RWPE2 (cell line): Measurements from ENCODE around the gene MMP20.

Experiments used
- ATAC-seq: fragments of 200-7000 bp; cut with Tn5 transposase; 3 replicates; pipeline ENCODE4 v1.9.1; 2021; ENCODE audit warnings: low read depth
- DNase-seq: peaks from one replicate; pipeline ENCODE4 v3.0.0-alpha.2; 2020; ENCODE audit warnings: low spot score
- H3K27ac ChIP-seq: fragments of 450-650 bp; 2 replicates; pipeline ENCODE4 v1.5.1; 2017; ENCODE audit warnings: mild to moderate bottlenecking; ENCODE audit not compliant: poor library complexity, severe bottlenecking
- H3K27me3 ChIP-seq: fragments of 250-450 bp; sonication (Bioruptor Pico); 2 replicates; pipeline ENCODE4 v1.5.1; 2021; ENCODE audit warnings: mild to moderate bottlenecking, moderate library complexity; ENCODE audit not compliant: insufficient read depth, poor library complexity, severe bottlenecking
- H3K36me3 ChIP-seq: fragments of 250-450 bp; sonication (Bioruptor Pico); 2 replicates; pipeline ENCODE4 v1.5.1; 2020; ENCODE audit warnings: low read depth, mild to moderate bottlenecking, moderate library complexity
- H3K4me1 ChIP-seq: fragments of 250-450 bp; sonication (Bioruptor Pico); 2 replicates; pipeline ENCODE4 v1.5.1; 2021; ENCODE audit warnings: mild to moderate bottlenecking, moderate library complexity; ENCODE audit not compliant: insufficient read depth, poor library complexity, severe bottlenecking
- H3K4me3 ChIP-seq: fragments of 250-450 bp; sonication (Bioruptor Pico); 2 replicates; pipeline ENCODE4 v1.5.1; 2021; ENCODE audit warnings: mild to moderate bottlenecking, moderate library complexity; ENCODE audit not compliant: severe bottlenecking
- H3K9me3 ChIP-seq: fragments of 250-450 bp; sonication (Bioruptor Pico); 2 replicates; pipeline ENCODE4 v1.5.1; 2021; ENCODE audit warnings: mild to moderate bottlenecking, moderate library complexity; ENCODE audit not compliant: severe bottlenecking
- CTCF ChIP-seq: fragments of 450-650 bp; IDR thresholded peaks from one replicate; pipeline ENCODE4 v1.5.1; 2017; ENCODE audit warnings: mild to moderate bottlenecking, moderate library complexity; ENCODE audit not compliant: poor library complexity, severe bottlenecking

Gene MMP20

GRCh38 chr11:102534261-102534872, 90.8 kb downstream of the MMP20 start:
- DNase-seq: no peak
- no peak overlapping the region for H3K27ac ChIP-seq
- H3K27me3 ChIP-seq: no peaks in the 10 kb centered on the region
- peak; percentile 18 for TF ChIP-seq CTCF
- H3K4me1 ChIP-seq: no peaks in the 10 kb centered on the region
- no peaks in the 10 kb centered on the region for H3K36me3 ChIP-seq
- no peaks in the 10 kb centered on the region for H3K9me3 ChIP-seq
- ATAC-seq: no peak
- no peak overlapping the region for H3K4me3 ChIP-seq

GRCh38 chr11:102530558-102530957, 94.6 kb downstream of the MMP20 start, which contains the start of gene MMP7:
TSS of gene MMP7 (minus strand) at chr11:102530747. CDS start at chr11:102530700, 47 bp downstream.
- TF ChIP-seq CTCF: no peak
- Histone ChIP-seq H3K27me3 (no peaks in the 10 kb centered on the region), H3K4me1 (peaks cover 5% of the 10 kb centered on the region), H3K27ac (no peak within 1 kb of the TSS), H3K9me3 (no peaks in the 10 kb centered on the region), H3K4me3 (no peak within 1 kb of the TSS), H3K36me3 (no peaks in the 10 kb centered on the region)
- DNase-seq: no peak
- ATAC-seq: peak; percentile 74

- Histone ChIP-seq H3K4me1 (peaks cover 5% of the 10 kb centered on the region), H3K27me3 (no peaks in the 10 kb centered on the region), H3K4me3 (no peak overlapping the region), H3K27ac (no peak overlapping the region), H3K9me3 (no peaks in the 10 kb centered on the region), H3K36me3 (no peaks in the 10 kb centered on the region)
- ATAC-seq (peak; percentile 14; the same call in 1 of the 3 replicates), DNase-seq (no peak)
- no peak for TF ChIP-seq CTCF
Observed at GRCh38 chr11:102528618-102529017, 96.5 kb downstream of the MMP20 start.

GRCh38 chr11:102527684-102528083, 97.4 kb downstream of the MMP20 start:
- Histone ChIP-seq H3K27ac (no peak overlapping the region), H3K27me3 (no peaks in the 10 kb centered on the region), H3K36me3 (no peaks in the 10 kb centered on the region), H3K4me3 (no peak overlapping the region), H3K9me3 (no peaks in the 10 kb centered on the region), H3K4me1 (peaks cover 5% of the 10 kb centered on the region)
- ATAC-seq (0 out of 3 replicates have a peak, but pooled peaks have one; percentile 10), DNase-seq (no peak)
- no peak for TF ChIP-seq CTCF

- Histone ChIP-seq H3K27me3 (no peaks in the 10 kb centered on the region), H3K36me3 (no peaks in the 10 kb centered on the region), H3K9me3 (no peaks in the 10 kb centered on the region), H3K4me1 (peaks cover 5% of the 10 kb centered on the region), H3K27ac (no peak overlapping the region), H3K4me3 (no peak overlapping the region)
- DNase-seq: no peak
- ATAC-seq: no peak
- no peak for TF ChIP-seq CTCF
Observed at GRCh38 chr11:102527041-102527440, 98.1 kb downstream of the MMP20 start.
